GM18498 (cell line): Measurements from ENCODE around the gene RTN1.

ENCODE experiments used
- ATAC-seq: cut with Tn5 transposase; IDR thresholded peaks from one replicate; pipeline ENCODE4 v1.9.1; 2021; ENCODE audit warnings: mild to moderate bottlenecking, moderate library complexity; ENCODE audit not compliant: unreplicated experiment

The RTN1 gene

DNA sequence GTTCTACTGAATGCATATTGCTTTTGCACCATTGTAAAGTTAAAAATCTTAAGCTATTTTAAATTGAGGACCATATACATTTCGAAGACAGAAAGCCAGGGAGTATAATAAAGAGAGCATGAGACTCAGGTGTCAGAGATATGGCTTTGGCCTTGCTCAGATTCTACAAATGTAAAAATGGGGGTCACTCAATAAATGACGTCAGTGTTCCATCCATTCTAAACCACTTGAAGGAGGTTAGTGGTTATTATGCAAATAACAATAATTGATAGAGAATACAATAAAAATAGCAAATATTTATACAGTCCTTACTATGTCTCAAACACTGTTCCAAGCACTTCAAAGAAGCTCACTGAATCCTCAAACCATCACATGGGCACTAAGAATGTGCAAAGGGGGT lies 20.1 kb downstream of the RTN1 start:
- ATAC-seq: no peak

DNA sequence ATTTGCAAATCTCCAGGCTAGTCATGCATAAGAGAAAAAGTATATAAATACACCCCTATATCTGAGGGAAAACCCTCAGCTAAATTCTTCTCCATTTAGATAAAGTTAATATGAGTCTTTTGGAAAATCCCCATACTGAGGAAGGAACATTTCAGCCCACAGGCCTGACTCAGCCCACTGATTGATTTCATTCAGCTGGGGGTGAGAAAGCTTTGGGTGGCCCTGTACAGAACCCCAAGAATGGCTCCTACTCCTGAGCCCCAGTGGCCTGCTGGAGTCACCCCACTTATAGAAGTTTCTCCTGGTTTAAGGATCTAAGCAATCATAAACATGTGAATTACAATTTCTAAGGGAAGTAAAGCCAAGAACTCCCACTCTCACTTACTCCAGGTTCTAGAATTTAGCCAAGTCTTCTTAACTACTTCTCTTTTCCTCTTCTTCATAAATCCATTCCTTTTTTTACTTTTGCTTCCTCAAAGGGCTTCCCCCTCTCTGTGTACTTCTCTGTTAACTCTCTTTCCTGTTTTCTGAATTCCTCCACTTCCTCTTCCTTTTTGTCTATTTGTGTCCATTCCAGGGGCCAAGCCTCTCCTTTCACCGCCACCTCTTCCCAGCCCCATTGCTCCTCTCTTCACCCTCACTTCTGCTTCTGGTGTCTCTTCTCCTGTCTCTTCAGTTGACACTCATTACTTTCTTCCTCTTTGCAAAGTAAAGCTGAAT lies 21.0 kb downstream of the RTN1 start:
- no peak for ATAC-seq

DNA sequence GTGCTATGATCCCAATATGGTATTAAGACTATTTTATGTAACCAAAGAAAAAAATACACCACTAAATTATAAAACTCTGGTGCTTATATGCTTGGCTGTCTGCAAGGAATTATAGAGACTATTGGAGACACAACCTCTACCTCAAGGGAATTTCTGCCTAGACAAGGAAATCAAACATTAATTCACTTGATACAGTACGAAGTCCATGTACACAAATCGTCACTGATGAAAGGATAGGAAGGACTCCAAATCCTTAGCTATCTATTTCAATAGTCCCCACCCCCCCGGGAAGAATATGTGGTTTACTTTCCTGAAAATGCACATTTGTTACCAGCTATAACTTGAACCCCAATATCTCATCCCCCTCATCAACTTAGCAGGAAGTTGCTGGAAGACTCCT lies 21.9 kb downstream of the RTN1 start:
- no peak for ATAC-seq

DNA sequence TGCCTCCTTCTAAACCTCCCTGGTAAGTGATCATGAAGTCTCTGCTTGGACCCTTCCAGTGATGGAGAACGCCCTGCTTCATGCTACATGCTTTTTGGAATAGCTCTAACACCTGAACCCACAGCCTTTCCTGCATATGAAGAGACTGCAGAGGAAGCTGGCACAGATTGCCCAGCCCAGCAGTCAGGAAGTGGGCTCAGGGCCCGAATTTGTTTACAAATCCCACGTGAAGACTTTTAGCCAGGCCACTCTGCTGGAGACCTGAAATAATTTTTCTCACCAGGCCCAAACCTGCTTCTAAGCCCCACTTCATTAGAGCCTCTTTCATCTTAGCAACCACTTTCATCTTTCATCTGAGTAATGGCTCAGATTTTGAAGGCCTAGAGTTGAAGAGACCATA lies 22.9 kb downstream of the RTN1 start:
- no peak for ATAC-seq

DNA sequence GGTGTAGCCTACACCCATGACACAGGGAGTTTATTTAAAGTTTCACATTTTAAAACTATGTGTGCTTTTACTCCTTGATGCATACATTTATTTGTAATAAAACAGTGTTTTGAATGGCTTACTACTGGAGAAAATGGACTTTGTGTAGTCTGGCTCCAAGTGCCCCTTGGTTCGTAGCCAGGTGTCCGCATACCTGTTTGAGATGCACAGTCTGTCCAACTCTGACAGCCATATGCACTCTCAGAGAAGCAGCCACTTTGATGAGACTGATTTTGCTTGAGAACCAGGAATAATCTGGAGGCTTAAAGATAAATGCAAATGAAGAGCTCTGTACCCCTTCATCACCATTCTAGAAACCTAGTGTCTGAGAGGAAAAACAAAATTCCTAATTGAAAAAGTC lies 24.0 kb downstream of the RTN1 start:
- no peak for ATAC-seq

DNA sequence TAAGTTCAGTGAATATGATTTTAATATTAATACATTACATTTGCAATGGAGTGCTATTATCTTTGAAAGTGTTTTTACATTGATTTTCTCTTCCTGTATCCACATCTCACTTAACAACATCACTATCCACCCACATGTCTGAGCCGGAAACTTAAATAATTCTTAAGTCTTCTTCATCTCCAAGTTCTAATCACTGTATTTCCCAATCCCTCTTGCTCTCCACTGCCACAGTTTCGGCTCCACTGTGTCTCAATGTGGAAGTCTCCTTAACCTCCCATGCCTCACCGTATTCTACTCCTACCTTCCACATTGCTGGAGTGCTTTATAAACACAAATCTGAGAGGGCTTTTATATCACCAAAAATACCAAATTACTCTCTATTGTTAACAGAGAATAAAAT lies 25.3 kb downstream of the RTN1 start:
- ATAC-seq: no peak

DNA sequence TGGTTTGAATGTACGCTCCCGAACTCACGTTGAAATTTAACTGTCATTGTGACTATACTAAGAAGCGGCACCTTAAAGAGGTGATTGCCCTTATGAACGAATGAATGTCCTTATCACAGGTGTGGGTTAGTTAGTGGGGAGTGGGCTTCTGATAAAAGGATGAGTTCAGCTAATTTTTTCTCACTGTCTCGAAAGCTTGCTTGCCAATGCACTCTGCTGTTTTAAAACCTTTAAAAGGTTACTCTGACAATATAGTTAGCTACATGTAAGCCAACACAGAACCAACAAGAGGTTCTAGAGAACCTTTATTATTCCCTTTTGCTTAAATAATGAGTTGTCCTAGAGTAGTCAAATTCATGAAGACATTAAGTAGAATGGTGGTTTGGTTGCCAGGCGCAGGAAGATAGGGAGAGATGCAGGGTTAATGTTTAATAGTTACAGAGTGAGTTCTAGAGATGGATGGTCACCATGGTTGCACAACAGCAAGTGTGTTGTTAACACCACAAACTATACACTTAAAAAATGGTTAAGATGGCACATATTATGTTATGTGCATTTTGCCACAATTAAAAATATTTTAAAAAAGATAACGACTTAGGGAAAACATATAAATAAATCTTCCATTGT lies 26.3 kb downstream of the RTN1 start:
- no peak for ATAC-seq

DNA sequence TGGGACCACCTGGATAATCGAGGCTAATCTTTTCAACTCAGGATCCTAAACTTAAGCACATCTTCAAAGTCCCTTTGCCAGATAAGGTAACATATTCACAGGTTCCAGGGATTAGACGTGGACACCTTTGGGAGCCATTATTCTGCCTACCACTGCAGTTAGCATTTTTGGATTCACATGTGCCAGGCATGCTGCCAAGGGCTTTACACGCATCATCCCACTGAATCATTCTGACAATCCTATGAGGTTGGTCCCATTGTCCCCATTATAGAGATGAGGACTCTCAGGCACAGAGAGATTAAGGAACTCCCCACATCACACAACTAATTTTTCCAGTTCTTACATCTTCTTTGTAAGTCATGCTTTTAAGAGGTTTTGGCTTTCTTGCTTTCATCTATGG lies 34.5 kb downstream of the RTN1 start:
- no peak for ATAC-seq

DNA sequence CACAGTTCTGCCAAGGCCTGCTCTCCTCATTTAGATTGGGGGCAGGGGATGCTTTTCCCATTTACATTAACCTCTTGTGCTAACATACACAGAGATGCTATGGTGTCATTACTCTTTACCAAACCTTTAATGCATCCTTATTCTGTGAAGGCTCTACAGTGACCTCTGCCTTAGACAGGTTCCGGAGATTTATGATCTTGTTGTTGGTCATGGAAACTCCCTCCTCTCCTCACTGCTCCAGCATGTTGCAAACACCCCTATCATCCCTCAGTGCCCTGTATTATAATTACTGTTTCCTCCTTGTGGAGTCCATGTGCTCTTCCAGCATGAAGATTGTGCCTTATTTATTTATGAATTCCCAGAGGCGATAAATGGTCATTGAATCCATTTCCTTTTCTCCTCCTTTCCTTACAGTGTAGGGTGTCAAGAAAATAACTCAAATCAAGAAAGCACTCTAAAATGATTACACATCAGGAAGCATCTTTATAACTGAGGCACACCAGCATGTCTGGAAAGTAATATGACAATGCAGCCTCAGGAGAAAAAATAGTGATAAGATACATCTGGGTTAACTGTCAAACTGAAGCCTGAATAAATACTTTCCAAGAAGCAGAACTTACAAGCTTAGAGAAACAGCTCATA lies 37.8 kb downstream of the RTN1 start:
- no peak for ATAC-seq

DNA sequence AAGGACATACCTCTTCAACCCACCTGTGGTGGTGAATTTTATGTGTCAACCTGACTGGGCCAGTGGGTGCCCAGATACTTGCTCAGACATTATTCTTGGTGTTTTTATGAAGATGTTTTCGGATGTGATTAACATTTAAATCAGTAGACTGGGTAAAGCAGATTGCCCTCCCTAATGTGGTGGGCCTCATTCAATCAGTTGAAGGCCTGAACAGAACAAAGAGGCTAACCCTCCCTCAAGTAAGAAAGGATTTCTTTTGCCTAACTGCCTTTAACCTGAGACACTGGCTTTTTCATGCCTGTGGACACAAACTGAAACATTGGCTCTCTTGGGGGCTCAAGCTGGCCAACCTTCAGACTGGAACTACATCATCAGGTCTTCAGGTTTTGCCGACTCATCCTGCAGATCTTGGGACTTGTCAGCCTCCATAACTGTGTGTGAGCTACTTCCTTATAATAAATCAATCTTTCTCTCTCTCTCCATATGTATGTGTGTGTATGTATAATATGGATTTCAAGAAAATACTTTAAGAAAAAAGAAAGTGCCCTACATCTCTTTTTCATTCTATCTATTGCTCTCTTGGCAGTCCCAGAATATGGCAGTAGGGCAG lies 39.4 kb downstream of the RTN1 start:
- no peak for ATAC-seq

DNA sequence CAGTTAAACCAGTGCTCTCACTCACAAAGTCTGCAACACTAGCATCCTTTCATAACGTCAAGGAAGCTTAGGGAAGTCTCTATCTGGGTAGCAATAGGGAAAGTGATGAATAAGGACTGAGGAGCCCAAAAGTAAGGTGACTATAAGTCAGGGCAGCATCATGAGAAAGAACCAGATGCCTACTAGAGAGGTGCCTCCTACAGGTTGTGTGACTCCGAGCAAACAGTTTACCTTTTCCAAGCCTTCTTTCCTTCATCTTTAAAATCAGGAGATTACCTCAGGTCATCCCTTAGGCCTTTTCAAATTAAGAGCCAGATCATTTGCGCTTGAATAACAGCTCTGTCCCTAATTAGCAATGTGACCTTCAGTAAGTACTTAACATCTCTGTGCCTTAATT lies 40.2 kb downstream of the RTN1 start:
- ATAC-seq: no peak

DNA sequence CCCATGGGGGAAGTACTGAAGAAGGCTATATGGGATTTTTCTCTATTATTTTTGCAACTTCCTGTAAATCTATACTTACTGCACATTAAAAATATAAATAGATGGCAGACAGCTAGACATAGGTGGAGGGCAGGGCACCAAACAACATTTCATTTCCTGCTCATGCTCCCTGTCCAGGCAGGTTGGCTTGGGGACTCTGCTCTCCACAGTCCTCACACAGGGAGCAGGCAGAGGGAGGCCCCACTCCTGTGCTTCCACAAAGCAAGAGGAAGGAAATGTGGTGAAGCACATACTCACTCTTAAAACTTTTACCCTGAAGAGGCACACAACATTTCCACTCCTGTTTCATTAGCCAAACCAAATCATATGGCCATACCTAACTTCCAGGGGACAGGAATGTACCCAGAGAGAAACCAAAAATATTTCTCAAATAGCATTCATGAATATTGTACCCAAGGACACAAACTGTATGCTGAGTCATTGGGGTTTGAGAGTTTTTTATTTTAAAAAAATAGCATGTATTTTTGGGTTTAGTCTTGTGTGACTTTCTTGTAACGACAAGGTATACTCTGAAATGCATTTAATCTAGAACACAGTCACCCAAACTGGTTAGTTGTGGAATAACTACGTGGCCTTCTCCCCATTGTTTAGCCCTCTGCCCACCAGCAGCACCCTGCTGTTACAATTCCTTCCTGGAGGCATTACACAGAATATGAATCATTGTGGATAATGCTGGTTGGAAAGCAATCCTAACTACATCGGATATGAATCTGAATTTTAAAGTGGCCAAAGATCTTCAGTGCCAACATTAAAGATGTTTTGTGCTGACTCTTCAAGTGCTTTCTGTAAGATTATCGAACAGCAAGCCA lies 40.9 kb downstream of the RTN1 start:
- ATAC-seq: no peak

DNA sequence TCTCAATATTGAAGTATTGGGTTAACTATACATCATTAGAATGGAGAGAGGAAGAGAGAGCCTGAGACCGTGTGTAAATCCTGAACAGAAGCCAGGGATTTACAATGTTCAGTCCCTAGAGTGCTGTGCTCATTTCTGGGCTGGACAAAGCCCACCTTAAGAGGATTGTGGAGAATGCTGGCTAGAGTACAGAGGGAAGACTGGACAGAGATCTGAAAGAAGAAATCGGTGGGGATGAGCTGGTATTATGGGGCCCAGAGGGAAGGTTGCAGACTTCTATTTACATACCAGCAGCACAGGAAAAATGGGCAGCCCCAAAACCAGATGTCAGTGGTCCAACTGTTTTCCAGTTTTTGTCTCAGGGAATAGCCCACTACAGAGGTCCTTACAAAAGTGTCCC lies 42.3 kb downstream of the RTN1 start:
- ATAC-seq: no peak

DNA sequence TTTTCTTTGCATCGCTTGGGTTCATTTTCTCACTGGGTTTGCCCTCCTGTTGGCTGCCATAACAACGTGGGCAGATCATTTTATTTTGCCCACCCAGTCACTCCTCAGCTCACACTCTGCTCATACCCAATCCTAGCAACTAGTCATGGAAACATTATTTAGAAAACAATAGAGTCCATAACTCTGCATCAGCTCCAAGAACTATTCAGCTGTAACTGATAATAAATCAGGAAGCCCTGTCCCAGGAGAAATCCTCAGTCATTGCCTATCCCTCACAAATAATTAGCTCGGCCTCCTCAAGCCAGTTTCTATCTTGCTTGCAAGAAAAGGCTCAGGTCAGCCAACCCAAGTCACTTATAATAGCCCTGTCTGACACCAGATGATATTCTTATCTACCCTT lies 43.2 kb downstream of the RTN1 start:
- no peak for ATAC-seq

DNA sequence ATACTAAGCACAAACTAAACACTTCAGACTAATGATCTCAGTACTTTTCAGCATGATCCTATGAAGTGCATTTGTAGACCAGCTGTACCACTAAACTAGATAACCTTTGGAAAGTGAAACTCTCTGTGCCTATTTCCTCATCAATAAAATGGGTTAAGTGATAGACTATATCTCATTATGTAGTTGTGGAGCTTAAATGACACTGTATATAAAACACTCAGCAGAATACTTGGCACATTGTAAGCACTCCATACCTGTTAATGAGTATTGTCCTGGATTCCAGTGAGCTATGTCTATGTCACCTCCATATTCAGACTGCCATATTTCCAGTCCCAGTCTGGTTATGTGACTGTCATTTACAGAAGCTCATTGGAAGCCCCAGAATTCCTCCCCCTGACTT lies 44.4 kb downstream of the RTN1 start:
- ATAC-seq: no peak

DNA sequence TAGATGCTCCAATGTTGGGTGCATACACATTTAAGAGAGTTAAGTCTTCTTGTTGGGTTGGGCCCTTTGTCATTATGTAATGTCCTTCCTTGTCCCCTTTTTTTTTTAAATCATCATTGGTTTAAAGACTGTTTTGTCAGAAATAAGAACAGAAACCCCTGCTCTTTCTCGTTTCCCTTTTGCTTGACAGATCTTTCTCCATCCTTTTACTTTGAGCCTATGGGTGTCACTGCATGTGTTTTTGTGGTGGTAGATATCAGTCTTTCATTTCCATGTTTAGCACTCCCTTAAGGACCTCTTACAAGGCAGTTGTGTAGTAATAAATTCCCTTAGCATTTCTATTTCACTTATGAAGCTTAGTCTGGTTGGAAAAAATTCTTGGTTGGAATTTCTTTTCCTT lies 47.4 kb downstream of the RTN1 start:
- ATAC-seq: peak; percentile 60

DNA sequence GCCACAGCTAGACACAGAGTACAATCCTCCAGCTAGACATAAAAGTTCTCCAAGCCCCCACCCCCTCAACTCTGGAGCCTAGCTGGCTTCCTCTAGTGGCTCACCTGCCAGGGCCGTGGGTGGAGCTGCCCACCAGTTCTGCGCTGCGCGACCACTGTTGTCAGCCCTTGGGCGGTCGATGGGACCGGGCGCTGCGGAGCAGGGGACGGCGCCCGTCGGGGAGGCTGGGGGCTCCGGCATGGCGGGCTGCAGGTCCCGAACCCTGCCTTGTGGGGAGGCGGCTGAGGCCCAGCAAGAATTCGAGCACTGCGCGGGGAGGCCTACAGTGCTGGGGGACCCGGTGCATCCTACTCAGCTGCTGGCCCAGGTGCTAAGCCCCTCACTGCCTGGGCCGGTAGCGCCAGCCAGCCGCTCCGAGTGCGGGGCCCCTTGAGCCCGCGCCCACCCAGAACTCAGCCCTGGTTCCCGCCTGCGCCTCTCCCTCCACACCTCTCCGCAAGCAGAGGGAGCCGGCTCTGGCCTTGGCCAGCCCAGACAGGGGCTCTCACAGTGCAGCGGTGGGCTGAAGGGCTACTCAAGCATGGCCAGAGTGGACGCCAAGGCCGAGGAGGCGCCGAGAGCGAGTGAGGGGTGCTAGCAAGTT lies 51.0 kb downstream of the RTN1 start:
- ATAC-seq: no peak

DNA sequence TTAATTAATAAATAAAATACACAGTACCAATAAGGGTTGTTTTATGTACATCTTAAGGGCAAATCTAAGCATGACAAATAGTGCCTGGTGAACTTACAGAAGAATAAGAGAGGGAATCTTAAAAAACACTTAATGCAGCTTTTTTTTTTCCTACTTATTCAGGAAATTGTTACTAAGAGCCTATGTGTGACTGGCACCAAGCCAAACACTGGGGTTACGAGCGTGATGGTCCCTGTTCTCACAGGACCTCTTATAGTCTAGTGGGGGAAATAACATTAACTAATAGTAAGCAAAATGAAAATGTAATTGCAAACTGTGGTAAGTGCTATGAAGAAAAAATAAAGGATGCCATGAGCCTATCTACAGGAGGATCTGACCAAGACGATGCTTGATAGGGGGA lies 53.6 kb downstream of the RTN1 start:
- ATAC-seq: no peak

DNA sequence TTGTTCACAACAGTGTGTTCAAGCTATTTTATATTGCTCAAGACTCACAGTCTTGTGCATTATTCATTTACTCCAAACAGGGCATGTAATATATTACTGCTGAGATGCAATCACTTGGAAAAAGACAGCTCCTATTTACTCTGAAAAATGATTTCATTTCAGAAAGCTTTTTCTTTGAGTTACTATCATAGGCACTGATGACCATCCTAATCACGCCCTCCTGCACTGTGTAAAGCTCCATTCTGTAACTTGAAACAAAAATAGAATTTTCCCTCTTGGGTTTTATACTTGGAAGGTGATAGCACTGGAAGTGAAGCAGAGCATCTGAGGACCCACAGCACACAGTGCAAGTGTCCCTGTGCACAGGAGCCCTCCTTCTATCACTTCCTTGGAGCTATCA lies 55.6 kb downstream of the RTN1 start:
- ATAC-seq: no peak

DNA sequence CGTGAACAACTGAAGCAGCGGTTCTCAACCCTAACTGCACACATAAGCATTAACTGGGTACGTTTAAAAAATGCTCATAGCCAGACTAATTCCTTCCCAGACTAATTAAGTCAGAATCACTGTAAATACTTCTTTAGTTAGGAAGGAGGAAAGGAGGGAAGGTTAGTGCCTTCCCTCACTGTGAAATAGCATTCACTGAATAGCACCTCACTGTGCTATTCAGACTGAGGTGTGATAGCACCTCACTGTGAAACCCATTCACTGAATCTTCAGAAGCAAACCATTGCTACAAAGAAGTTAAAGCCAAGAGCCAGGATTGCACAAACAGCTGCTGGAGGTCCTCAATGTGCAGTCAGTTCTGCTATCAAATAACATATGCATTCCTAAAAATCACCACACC lies 58.8 kb downstream of the RTN1 start:
- ATAC-seq: no peak

DNA sequence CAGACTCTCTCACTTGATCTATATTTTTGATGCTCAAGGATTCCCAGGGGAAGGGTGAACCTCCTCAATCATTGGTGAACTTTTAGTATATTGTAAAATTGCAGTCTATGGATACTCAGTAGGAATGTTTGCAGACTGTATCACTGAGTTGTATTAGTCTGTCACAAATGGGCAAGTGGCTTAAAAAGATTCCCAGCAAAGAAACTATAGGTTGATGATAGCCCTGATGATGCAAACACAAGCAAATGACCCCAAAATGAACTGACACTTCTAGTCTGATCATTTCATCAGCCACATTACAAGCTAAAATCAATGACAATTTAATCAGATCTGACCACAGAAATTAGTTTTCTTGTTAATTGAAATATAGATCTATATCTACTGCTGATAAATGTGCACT lies 59.5 kb downstream of the RTN1 start:
- no peak for ATAC-seq
